Gastroesophageal sphincter (tissue), 3 donors: ENCODE measurements around the gene SLC5A11.

Experiments used
- EP300 ChIP-seq: sonication (generic); formaldehyde crosslinking; IDR thresholded peaks from one replicate; pipeline ENCODE4 v1.6.1; 2017; ENCODE audit warnings: antibody characterized with exemption, mild to moderate bottlenecking
- POLR2A ChIP-seq, 2 donors: fragments of 450-650 bp; IDR thresholded peaks; one replicate each; pipeline ENCODE4 v1.6.1; 2017; ENCODE audit warnings: antibody characterized with exemption in 2 of 2, mild to moderate bottlenecking in 2 of 2, moderate library complexity in 1 of 2
- TF ChIP-seq, protein P1 (sequence below), 4 experiments: fragments of 200-600 bp in 2 of 4; fragments of 450-650 bp in 2 of 4; sonication (generic) in 1 of 4; IDR thresholded peaks; one replicate each; pipeline ENCODE4 v1.5.1; 2017 to 2019; ENCODE audit warnings: antibody characterized with exemption in 4 of 4, mild to moderate bottlenecking in 2 of 4, moderate library complexity in 2 of 4

DNA sequence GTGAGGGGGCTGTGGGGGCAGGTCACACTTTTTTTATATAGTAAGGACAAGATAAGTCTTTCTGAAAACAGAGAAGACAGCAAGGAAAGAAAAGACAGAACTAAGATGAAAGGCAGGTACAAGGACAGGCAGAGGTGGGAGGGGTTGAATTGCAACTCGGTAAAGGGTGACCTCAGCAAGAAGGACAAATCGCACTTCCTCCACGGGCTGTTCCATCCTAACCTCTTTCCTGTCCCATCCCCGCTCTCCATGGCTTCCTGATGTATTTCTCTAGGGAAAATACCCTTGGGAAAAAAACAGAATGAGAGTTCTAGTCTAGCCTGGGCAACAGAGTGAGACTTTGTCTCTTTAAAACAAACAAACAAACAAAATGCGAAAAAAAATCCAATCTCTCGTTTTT is 112.1 kb downstream of the SLC5A11 start:
- TF ChIP-seq, protein P1, sequence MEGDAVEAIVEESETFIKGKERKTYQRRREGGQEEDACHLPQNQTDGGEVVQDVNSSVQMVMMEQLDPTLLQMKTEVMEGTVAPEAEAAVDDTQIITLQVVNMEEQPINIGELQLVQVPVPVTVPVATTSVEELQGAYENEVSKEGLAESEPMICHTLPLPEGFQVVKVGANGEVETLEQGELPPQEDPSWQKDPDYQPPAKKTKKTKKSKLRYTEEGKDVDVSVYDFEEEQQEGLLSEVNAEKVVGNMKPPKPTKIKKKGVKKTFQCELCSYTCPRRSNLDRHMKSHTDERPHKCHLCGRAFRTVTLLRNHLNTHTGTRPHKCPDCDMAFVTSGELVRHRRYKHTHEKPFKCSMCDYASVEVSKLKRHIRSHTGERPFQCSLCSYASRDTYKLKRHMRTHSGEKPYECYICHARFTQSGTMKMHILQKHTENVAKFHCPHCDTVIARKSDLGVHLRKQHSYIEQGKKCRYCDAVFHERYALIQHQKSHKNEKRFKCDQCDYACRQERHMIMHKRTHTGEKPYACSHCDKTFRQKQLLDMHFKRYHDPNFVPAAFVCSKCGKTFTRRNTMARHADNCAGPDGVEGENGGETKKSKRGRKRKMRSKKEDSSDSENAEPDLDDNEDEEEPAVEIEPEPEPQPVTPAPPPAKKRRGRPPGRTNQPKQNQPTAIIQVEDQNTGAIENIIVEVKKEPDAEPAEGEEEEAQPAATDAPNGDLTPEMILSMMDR (IDR thresholded peaks at IDR 0.05): no peak
- no peak for TF ChIP-seq POLR2A (IDR thresholded peaks at IDR 0.05)
- TF ChIP-seq EP300: no peak
